HG03575 (cell line): ENCODE results near the gene RARA.

ENCODE experiments used
- ATAC-seq: cut with Tn5 transposase; IDR thresholded peaks from one replicate; pipeline ENCODE4 v1.9.1; 2021; ENCODE audit not compliant: unreplicated experiment, insufficient number of reproducible peaks, low FRiP score; ENCODE audit errors: extremely low read depth

Gene RARA

DNA sequence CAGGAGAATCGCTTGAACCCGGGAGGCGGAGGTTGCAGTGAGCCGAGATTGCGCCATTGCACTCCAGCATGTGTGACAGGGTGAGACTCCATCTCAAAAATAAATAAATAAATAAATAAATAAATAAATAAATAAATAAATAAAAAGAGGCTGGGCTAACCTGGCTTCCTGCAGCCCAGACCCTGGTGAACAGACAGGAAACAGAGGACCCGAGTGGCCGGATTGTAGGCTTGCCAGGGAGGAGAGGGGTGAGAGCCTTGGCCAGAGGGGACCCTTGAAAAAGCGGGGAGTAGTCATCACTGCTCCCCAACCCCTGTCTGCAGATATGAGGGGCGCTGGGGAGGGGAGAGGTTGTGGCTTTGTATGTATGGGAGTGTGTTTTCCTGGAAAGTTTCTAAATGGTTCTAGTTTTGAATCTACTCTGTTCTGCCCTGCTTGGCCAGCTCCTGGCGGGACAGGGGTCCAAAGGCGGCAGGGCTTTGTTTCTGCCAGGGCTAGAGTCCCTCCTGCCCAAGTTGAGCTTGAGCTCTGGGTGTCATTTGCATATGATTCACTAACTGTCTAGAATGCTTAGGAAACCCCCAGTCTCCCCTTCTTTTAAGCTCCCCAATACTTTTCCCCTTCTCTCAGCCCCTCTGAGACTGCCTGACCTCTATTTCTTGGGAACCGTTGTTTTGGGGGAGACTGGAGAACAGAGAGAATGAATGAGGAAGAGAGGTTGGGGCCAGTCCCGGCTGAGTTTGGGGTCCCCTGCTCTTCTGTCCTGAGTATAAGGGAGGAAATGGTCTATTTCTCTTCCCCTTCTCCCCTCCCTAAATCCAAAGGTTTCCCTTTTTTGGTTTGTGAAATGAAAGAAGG is 16.4 kb downstream of the RARA start:
- no peak for ATAC-seq

GRCh38 chr17:40326014-40326831 is 17.2 kb downstream of the RARA start:
- ATAC-seq, result no peak

DNA sequence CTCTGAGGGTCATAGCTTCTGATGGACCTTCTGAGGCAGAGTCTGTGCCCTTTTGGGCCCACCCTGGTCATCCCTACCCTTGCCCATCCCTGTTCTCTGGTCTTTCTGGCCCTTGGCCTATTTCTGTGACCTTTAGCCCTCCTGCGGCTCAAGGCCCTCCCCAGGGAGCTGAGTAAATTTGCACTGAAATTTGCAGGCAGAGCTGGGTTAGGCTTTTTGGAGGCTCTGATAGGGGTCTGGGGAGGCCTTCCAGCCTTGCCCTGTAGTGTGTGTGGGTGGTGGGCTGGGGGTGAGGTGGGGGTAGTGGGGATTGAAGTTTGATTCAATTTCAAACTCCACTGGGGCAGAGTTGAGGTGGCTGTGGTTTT is 17.8 kb downstream of the RARA start:
- no peak for ATAC-seq

DNA sequence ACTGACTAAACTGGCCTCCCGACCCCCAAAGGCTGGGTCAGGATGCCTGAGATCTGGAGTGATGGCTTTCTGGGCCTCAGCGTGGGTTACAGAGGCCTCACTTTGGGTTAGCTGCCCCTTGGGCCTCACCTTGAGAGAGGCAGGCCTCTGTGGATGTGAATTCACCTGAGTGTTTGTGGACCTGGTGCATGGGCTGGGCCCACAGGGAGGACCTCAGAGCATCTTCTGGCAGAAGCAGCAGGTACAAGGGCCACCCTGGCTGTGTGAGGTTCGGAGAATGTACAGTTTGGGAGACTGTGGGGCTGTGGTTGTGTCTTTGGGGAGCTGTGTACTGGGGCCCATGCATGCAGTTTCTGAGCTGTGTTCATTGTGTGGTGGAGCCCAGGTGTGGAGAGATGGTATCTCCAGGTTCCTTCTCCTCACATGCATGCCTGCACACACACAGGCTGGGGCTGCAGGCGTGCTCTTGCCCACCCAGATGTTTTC is 18.3 kb downstream of the RARA start:
- ATAC-seq, result no peak

- ATAC-seq, result no peak
These were observed 18.9 kb downstream of the RARA start for GRCh38 chr17:40327735-40328385.

DNA sequence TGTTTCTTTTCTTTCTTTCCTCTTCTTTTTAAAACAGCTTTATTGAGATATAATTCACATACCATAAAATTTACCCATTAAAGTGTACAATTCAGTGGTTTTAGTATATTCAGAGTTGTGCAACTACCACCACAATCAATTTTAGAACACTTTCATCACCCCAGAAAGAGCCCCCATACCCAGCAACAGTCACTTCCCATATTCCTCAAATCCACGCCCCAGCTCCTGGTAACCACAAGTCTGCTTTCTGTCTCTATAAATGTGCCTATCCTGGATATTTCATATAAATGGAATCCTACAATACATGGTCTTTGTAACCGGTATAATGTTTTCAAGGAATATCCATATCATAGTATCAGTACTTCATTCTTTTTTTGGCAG is 19.4 kb downstream of the RARA start:
- ATAC-seq, result no peak

GRCh38 chr17:40329839-40330794 is 21.1 kb downstream of the RARA start:
- no peak for ATAC-seq

- ATAC-seq, result no peak
These were observed 22.0 kb downstream of the RARA start for GRCh38 chr17:40330850-40331470.

DNA sequence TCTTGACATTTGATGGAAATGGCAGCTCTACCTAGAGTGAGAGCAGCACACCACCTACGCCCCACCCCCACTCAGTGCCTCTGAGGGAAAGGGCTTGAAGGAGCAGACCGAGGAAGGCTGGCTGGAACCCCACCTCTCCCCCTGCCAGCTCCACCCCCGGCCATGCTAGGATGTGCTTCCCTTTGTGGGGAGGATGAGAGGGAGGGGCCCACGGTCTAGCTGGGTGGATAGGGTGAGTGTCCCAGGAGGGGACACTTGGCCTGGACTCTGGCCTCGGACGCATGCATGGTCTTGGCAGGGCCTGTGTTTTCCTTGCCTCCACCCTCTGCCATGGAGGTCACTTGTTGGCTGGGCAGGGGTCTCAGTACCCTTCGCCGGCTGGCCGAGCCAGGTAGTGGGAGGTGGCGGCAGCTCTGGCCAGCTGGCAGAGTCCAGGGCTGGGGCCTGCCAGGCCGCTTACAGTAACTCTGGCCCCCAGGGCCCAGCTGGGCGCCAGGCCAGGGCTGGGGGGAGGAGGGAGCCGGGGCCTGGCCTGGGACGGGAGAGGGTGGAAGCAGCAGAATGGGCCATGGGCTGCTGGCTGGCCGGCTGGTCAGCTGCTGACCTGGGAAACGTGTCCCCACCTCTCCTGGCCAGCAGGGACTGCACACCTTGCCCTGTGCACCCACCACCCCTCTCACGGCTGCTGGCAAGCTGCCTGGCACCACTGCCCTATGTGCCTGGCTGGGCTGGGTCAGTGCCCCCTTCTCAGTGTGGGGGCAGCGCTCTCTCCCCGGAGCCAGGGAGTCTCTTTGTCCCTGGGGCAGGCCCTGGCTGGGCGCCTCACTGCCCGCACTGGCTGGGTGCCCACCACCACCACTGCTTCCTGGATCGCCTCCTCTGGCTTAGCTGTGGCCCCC is 23.0 kb downstream of the RARA start:
- no peak for ATAC-seq

- no peak for ATAC-seq
These were observed 24.9 kb downstream of the RARA start for GRCh38 chr17:40333781-40334448.

GRCh38 chr17:40335620-40336019 is 26.6 kb downstream of the RARA start:
- no peak for ATAC-seq

- no peak for ATAC-seq
These were observed 28.4 kb downstream of the RARA start for GRCh38 chr17:40337351-40337750.

- no peak for ATAC-seq
These were observed 29.1 kb downstream of the RARA start for GRCh38 chr17:40338058-40338457.

GRCh38 chr17:40338941-40339649 is 30.1 kb downstream of the RARA start:
- ATAC-seq, result no peak

- no peak for ATAC-seq
These were observed 31.3 kb downstream of the RARA start for GRCh38 chr17:40340327-40340726.
